ENCODE results near the gene SCAP. TPM values are rescaled to one million over a fixed set of nuclear protein-coding genes. Genes with fewer than 3 reads are reported as not detected.
"Not testable (repeated sequence)": the region's sequence is repeated elsewhere in the genome, so short reads cannot be mapped to it uniquely, and the experiment has no call there.

Gene SCAP
- polyA plus RNA-seq, 5 donors, result 48.4 to 63.1 (median 50.8) TPM

GRCh38 chr3:47399531-47400270 lies 76.0 kb downstream of the SCAP start:
- DNase-seq, result no peak

GRCh38 chr3:47399016-47399415 lies 76.7 kb downstream of the SCAP start:
- no peak for DNase-seq

GRCh38 chr3:47398228-47398627 lies 77.5 kb downstream of the SCAP start:
- DNase-seq, result peak in 1 of 2 donors; percentile 53

GRCh38 chr3:47394881-47395280 lies 80.9 kb downstream of the SCAP start:
- DNase-seq, result no peak

- no peak for DNase-seq
Measured at GRCh38 chr3:47394140-47394870, 81.4 kb downstream of the SCAP start.

GRCh38 chr3:47392933-47393332 lies 82.8 kb downstream of the SCAP start:
- no peak for DNase-seq

- DNase-seq, result no peak
Measured at GRCh38 chr3:47385796-47386195, 89.9 kb downstream of the SCAP start.

- no peak for DNase-seq
Measured at GRCh38 chr3:47385007-47385406, 90.7 kb downstream of the SCAP start.

GRCh38 chr3:47384425-47384824 lies 91.3 kb downstream of the SCAP start:
- no peak for DNase-seq

- peak; percentile 88 to 89 for DNase-seq
Measured at GRCh38 chr3:47381317-47382157, 94.2 kb downstream of the SCAP start.

GRCh38 chr3:47380601-47381316 lies 95.0 kb downstream of the SCAP start, which contains the start of gene PTPN23:
Gene PTPN23 (plus strand): TSS chr3:47381021. CDS start chr3:47381097, 76 bp downstream.
- peak; percentile 99 for DNase-seq

- DNase-seq, result peak in 1 of 2 donors; percentile 13
Measured at GRCh38 chr3:47380026-47380600, 95.6 kb downstream of the SCAP start.

GRCh38 chr3:47379411-47379899 lies 96.3 kb downstream of the SCAP start:
- no peak for DNase-seq

- DNase-seq, result no peak
Measured at GRCh38 chr3:47378869-47379268, 96.9 kb downstream of the SCAP start.

- DNase-seq, result no peak
Measured at GRCh38 chr3:47377186-47377585, 98.6 kb downstream of the SCAP start.

- no peak for DNase-seq
Measured at GRCh38 chr3:47376393-47376792, 99.3 kb downstream of the SCAP start.

GRCh38 chr3:47374587-47374986 lies 101.2 kb downstream of the SCAP start:
- no peak for DNase-seq

- DNase-seq, result no peak
Measured at GRCh38 chr3:47370887-47371697, 104.6 kb downstream of the SCAP start.

GRCh38 chr3:47370020-47370419 lies 105.7 kb downstream of the SCAP start:
- not testable (repeated sequence) for DNase-seq

GRCh38 chr3:47367631-47368030 lies 108.1 kb downstream of the SCAP start:
- no peak for DNase-seq

Data from right lung (tissue), 5 donors.